GM12878 (cell line): Measurements from ENCODE around the gene FKBP8. TPM values are rescaled to one million over a fixed set of nuclear protein-coding genes. Genes with fewer than 3 reads are reported as not detected.
A peak's percentile ranks its signal among the peaks of the same experiment; 100 is the strongest.

Source experiments
- BCL11A ChIP-seq: IDR thresholded peaks from 2 replicates; pipeline ENCODE4 v1.6.1; 2011; ENCODE audit warnings: low read depth, low read length
- BCL3 ChIP-seq: IDR thresholded peaks from 2 replicates; pipeline ENCODE4 v1.6.1; 2011; ENCODE audit warnings: borderline replicate concordance, low read depth, mild to moderate bottlenecking, moderate library complexity, low read length; ENCODE audit not compliant: insufficient read depth, poor library complexity, severe bottlenecking
- BRCA1 ChIP-seq: IDR thresholded peaks from 2 replicates; pipeline ENCODE4 v1.6.1; 2011; ENCODE audit warnings: low read depth, low read length, improper control_type of control experiment
- E4F1 ChIP-seq: fragments of 450-650 bp; IDR thresholded peaks from 2 replicates; pipeline ENCODE4 v1.6.1; 2018; ENCODE audit warnings: borderline replicate concordance, mild to moderate bottlenecking; ENCODE audit not compliant: partially characterized antibody
- IKZF2 ChIP-seq, 2 experiments: fragments of 450-650 bp; IDR thresholded peaks; 2 replicates each; pipeline ENCODE4 v1.6.1; 2017; ENCODE audit warnings: mild to moderate bottlenecking in 2 of 2, moderate library complexity in 2 of 2
- IRF4 ChIP-seq: IDR thresholded peaks from 2 replicates; pipeline ENCODE4 v1.6.1; 2011; ENCODE audit warnings: low read depth, low read length
- KLF5 ChIP-seq: fragments of 450-650 bp; IDR thresholded peaks from 2 replicates; pipeline ENCODE4 v1.6.1; 2014; ENCODE audit warnings: mild to moderate bottlenecking; ENCODE audit not compliant: partially characterized antibody
- LARP7 ChIP-seq: fragments of 450-650 bp; IDR thresholded peaks from 2 replicates; pipeline ENCODE4 v1.6.1; 2017; ENCODE audit warnings: mild to moderate bottlenecking
- MEF2A ChIP-seq: IDR thresholded peaks from 2 replicates; pipeline ENCODE4 v1.6.1; 2011; ENCODE audit warnings: low read depth, mild to moderate bottlenecking, low read length, moderate library complexity; ENCODE audit not compliant: insufficient read depth
- NFYA ChIP-seq: IDR thresholded peaks from 2 replicates; pipeline ENCODE4 v1.6.1; 2011; ENCODE audit warnings: low read depth, mild to moderate bottlenecking, low read length, improper control_type of control experiment, borderline replicate concordance
- NR2C1 ChIP-seq: fragments of 450-650 bp; IDR thresholded peaks from 2 replicates; pipeline ENCODE4 v1.6.1; 2017; ENCODE audit warnings: antibody characterized with exemption, mild to moderate bottlenecking, moderate library complexity
- PML ChIP-seq: IDR thresholded peaks from 2 replicates; pipeline ENCODE4 v1.6.1; 2012; ENCODE audit warnings: low read length, inconsistent platforms
- POLR2AphosphoS5 ChIP-seq: IDR thresholded peaks from 2 replicates; pipeline ENCODE4 v1.6.1; 2011; ENCODE audit warnings: mild to moderate bottlenecking, low read length, inconsistent platforms
- POU2F2 ChIP-seq: IDR thresholded peaks from 3 replicates; pipeline ENCODE4 v1.6.1; 2011; ENCODE audit warnings: low read depth, mild to moderate bottlenecking, low read length, borderline replicate concordance
- RAD21 ChIP-seq: IDR thresholded peaks from 2 replicates; pipeline ENCODE4 v1.6.1; 2011; ENCODE audit warnings: mild to moderate bottlenecking, low read depth, low read length, moderate library complexity; ENCODE audit not compliant: insufficient read depth
- RCOR1 ChIP-seq: conservative IDR thresholded peaks from 2 replicates; pipeline ENCODE4 v1.6.1; 2012; ENCODE audit warnings: low read depth, low read length, improper control_type of control experiment
- SKIL ChIP-seq: fragments of 450-650 bp; IDR thresholded peaks from 2 replicates; pipeline ENCODE4 v1.6.1; 2017; ENCODE audit warnings: mild to moderate bottlenecking, low read depth, inconsistent platforms; ENCODE audit not compliant: poor library complexity, severe bottlenecking
- SRF ChIP-seq, 2 experiments: IDR thresholded peaks; 2 replicates each; pipeline ENCODE4 v1.6.1; 2011; ENCODE audit warnings: low read depth in 2 of 2, low read length in 2 of 2, mild to moderate bottlenecking in 1 of 2, moderate library complexity in 1 of 2
- SUPT20H ChIP-seq: IDR thresholded peaks from 2 replicates; pipeline ENCODE4 v1.6.1; 2011; ENCODE audit warnings: low read depth, mild to moderate bottlenecking, low read length, moderate library complexity, borderline replicate concordance; ENCODE audit not compliant: control insufficient read depth
- YBX1 ChIP-seq: fragments of 450-650 bp; IDR thresholded peaks from 2 replicates; pipeline ENCODE4 v1.6.1; 2016; ENCODE audit warnings: antibody characterized with exemption
- polyA plus RNA-seq, 11 experiments: library from polyadenylated mRNA; depleted of rRNA in 4 of 11; unstranded in 6 of 11; stranded (reverse) in 5 of 11; fragments of >200 nt; fragmentation: Nextera tagmentation in 4 of 11; fragmentation: Illumina TruSeq in 1 of 11; extraction: Ambion mirVana in 4 of 11; extraction: Trizol in 1 of 11; gene quantifications; 1 replicate in 1 of 11; 2 replicates in 10 of 11; pipeline versions ENCODE4 v1.2.1 to v1.2.3, GENCODE V29; 2011 to 2016; ENCODE audit warnings: inconsistent platforms in 2 of 11, missing spikeins in 2 of 11, low read depth in 1 of 11
- total RNA-seq, 4 experiments: library from RNA; depleted of rRNA in 3 of 4; stranded (reverse); fragments of >200 nt in 3 of 4; fragmentation: Illumina TruSeq in 1 of 4; extraction: Trizol in 1 of 4; gene quantifications; 2 replicates each; pipeline versions ENCODE4 v1.2.1 to v1.2.3, GENCODE V29; 2013 to 2021
- TF ChIP-seq, protein P1 (sequence below): fragments of 150-350 bp; IDR thresholded peaks from 2 replicates; pipeline ENCODE4 v1.6.1; 2014; ENCODE audit warnings: mild to moderate bottlenecking, low read depth, low read length
- TF ChIP-seq, protein P2 (sequence below): IDR thresholded peaks from 2 replicates; pipeline ENCODE4 v1.6.1; 2011; ENCODE audit warnings: mild to moderate bottlenecking, low read depth, low read length, moderate library complexity; ENCODE audit not compliant: insufficient replicate concordance

The FKBP8 gene
- total and polyA plus RNA-seq, 10 of the 15 experiments (the other 5 are each of a cell fraction or from before 2014, with no cell fraction given) = 0.13 to 205 (median 95.4) TPM

- TF ChIP-seq E4F1 (peak; percentile 46), RAD21 (no peak), LARP7 (no peak), YBX1 (no peak), IKZF2 (IDR thresholded peaks at IDR 0.05) (no peak), KLF5 (peak; percentile 88), PML (no peak), NR2C1 (no peak), BCL3 (no peak), NFYA (no peak), SRF (IDR thresholded peaks at IDR 0.05; ENCODE audit: low read depth in 2 of 2, low read length in 2 of 2) (peak in 1 of 2 experiments; percentile 74; a peak in 3 of 4 replicates), SKIL (no peak), BCL11A (no peak), POLR2AphosphoS5 (peak; percentile 68), RCOR1 (no peak), BRCA1 (no peak), SUPT20H (no peak), POU2F2 (peak; percentile 100), IRF4 (no peak), MEF2A (no peak)
- TF ChIP-seq, protein P1, sequence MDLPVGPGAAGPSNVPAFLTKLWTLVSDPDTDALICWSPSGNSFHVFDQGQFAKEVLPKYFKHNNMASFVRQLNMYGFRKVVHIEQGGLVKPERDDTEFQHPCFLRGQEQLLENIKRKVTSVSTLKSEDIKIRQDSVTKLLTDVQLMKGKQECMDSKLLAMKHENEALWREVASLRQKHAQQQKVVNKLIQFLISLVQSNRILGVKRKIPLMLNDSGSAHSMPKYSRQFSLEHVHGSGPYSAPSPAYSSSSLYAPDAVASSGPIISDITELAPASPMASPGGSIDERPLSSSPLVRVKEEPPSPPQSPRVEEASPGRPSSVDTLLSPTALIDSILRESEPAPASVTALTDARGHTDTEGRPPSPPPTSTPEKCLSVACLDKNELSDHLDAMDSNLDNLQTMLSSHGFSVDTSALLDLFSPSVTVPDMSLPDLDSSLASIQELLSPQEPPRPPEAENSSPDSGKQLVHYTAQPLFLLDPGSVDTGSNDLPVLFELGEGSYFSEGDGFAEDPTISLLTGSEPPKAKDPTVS = no peak
- TF ChIP-seq, protein P2, sequence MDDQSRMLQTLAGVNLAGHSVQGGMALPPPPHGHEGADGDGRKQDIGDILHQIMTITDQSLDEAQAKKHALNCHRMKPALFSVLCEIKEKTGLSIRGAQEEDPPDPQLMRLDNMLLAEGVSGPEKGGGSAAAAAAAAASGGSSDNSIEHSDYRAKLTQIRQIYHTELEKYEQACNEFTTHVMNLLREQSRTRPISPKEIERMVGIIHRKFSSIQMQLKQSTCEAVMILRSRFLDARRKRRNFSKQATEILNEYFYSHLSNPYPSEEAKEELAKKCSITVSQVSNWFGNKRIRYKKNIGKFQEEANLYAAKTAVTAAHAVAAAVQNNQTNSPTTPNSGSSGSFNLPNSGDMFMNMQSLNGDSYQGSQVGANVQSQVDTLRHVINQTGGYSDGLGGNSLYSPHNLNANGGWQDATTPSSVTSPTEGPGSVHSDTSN = peak; percentile 64
Measured at GRCh38 chr19:18522124-18522861, 21.1 kb downstream of the FKBP8 start (continued).
